Prostate gland (tissue), 2 donors: ENCODE data around the gene ITPR2.

Experiments
- CTCF ChIP-seq, 4 experiments: fragments of 200-600 bp in 2 of 4; fragments of 450-650 bp in 2 of 4; sonication (generic) in 2 of 4; IDR thresholded peaks; 1 replicate in 3 of 4; 2 replicates in 1 of 4; pipeline ENCODE4 v1.5.1; 2016 to 2019; ENCODE audit warnings: antibody characterized with exemption in 4 of 4, mild to moderate bottlenecking in 2 of 4, moderate library complexity in 2 of 4
- POLR2A ChIP-seq: fragments of 450-650 bp; IDR thresholded peaks from one replicate; pipeline ENCODE4 v1.6.1; 2016; ENCODE audit warnings: antibody characterized with exemption, mild to moderate bottlenecking
- POLR2AphosphoS5 ChIP-seq: sonication (generic); formaldehyde crosslinking; IDR thresholded peaks from one replicate; pipeline ENCODE4 v1.6.1; 2017; ENCODE audit warnings: antibody characterized with exemption

- TF ChIP-seq CTCF (IDR thresholded peaks at IDR 0.05) = no peak
- TF ChIP-seq POLR2A = no peak
- TF ChIP-seq POLR2AphosphoS5 = peak; percentile 54
These were observed 403.8 kb downstream of the ITPR2 start for GRCh38 chr12:26429070-26429691.
